Activated naive CD8-positive, alpha-beta T cell treated with anti-CD3 and anti-CD28 coated beads, Interleukin-2, amount 10 ng/mL, durations not matched to agents 7 days and 5 days (primary cell): ENCODE measurements around the gene DNAH3. TPM values are rescaled to one million over a fixed set of nuclear protein-coding genes. Genes with fewer than 3 reads are reported as not detected.
A peak's percentile ranks its signal among the peaks of the same experiment; 100 is the strongest.
"Not testable (repeated sequence)": the region's sequence is repeated elsewhere in the genome, so short reads cannot be mapped to it uniquely, and the experiment has no call there.

Experiments
- ATAC-seq: fragments of 150-1000 bp; cut with Tn5 transposase; one replicate; pipeline ENCODE4 v1.10.0; 2021; ENCODE audit warnings: low read depth, moderate library complexity
- POLR2A ChIA-PET: fragments of 350-600 bp; sonication (Branson Sonifier 250); formaldehyde crosslinking; loops from one replicate; lab custom pipeline; 2021; ENCODE audit warnings: antibody characterized with exemption; lab: Charles Lee
- DNase-seq: peaks from one replicate; pipeline ENCODE4 v3.0.0; 2021
- H3K27ac Mint-ChIP-seq: one replicate; pipeline ENCODE4 v1.8.0; 2022; ENCODE audit warnings: mild to moderate bottlenecking, mixed read lengths
- H3K27me3 Mint-ChIP-seq: one replicate; pipeline ENCODE4 v1.8.0; 2022; ENCODE audit warnings: mild to moderate bottlenecking, moderate library complexity, mixed read lengths
- H3K36me3 Mint-ChIP-seq: one replicate; pipeline ENCODE4 v1.8.0; 2021; ENCODE audit warnings: mild to moderate bottlenecking, mixed read lengths
- H3K4me1 Mint-ChIP-seq: one replicate; pipeline ENCODE4 v1.8.0; 2021; ENCODE audit warnings: mixed read lengths
- H3K4me3 Mint-ChIP-seq: one replicate; pipeline ENCODE4 v1.8.0; 2022; ENCODE audit warnings: mild to moderate bottlenecking, moderate library complexity, mixed read lengths
- H3K9me3 Mint-ChIP-seq: one replicate; pipeline ENCODE4 v1.8.0; 2021; ENCODE audit warnings: mixed read lengths
- total RNA-seq, 2 experiments: library from RNA; stranded (reverse); gene quantifications; one replicate each; pipeline ENCODE4 v1.2.3, GENCODE V29; 2021

Gene DNAH3
- total RNA-seq, 2 experiments from 2014 or later = not detected

GRCh38 chr16:20969386-20969785 is 181.3 kb downstream of the DNAH3 start:
- H3K27me3 Mint-ChIP-seq = peaks cover 7% of the 10 kb centered on the region
- DNase-seq = no peak
- POLR2A ChIA-PET = no interaction called here
- no peak overlapping the region for H3K4me3 Mint-ChIP-seq
- no peaks in the 10 kb centered on the region for H3K9me3 Mint-ChIP-seq
- H3K4me1 Mint-ChIP-seq = no peaks in the 10 kb centered on the region
- H3K27ac Mint-ChIP-seq = no peak overlapping the region
- no peak for ATAC-seq
- no peaks in the 10 kb centered on the region for H3K36me3 Mint-ChIP-seq

GRCh38 chr16:20968765-20969164 is 181.9 kb downstream of the DNAH3 start:
- POLR2A ChIA-PET = no interaction called here
- H3K27ac Mint-ChIP-seq = no peak overlapping the region
- H3K4me1 Mint-ChIP-seq = no peaks in the 10 kb centered on the region
- peaks cover 7% of the 10 kb centered on the region for H3K27me3 Mint-ChIP-seq
- DNase-seq = no peak
- ATAC-seq = no peak
- H3K4me3 Mint-ChIP-seq = no peak overlapping the region
- H3K36me3 Mint-ChIP-seq = no peaks in the 10 kb centered on the region
- no peaks in the 10 kb centered on the region for H3K9me3 Mint-ChIP-seq

GRCh38 chr16:20960899-20961298 is 189.7 kb downstream of the DNAH3 start:
- ATAC-seq (no peak), DNase-seq (no peak)
- Mint-ChIP-seq H3K4me3 (no peak overlapping the region), H3K4me1 (no peaks in the 10 kb centered on the region), H3K27me3 (peaks cover 4% of the 10 kb centered on the region), H3K27ac (no peak overlapping the region), H3K9me3 (no peaks in the 10 kb centered on the region), H3K36me3 (no peaks in the 10 kb centered on the region)
- POLR2A ChIA-PET = no interaction called here

GRCh38 chr16:20957153-20957552 is 193.5 kb downstream of the DNAH3 start:
- no peak for ATAC-seq
- Mint-ChIP-seq H3K4me3 (no peak overlapping the region), H3K27me3 (peaks cover 4% of the 10 kb centered on the region), H3K36me3 (no peaks in the 10 kb centered on the region), H3K27ac (no peak overlapping the region), H3K9me3 (no peaks in the 10 kb centered on the region), H3K4me1 (no peaks in the 10 kb centered on the region)
- POLR2A ChIA-PET = no interaction called here
- no peak for DNase-seq

- no peak overlapping the region for H3K4me3 Mint-ChIP-seq
- POLR2A ChIA-PET = no interaction called here
- no peak overlapping the region for H3K27ac Mint-ChIP-seq
- no peaks in the 10 kb centered on the region for H3K36me3 Mint-ChIP-seq
- H3K9me3 Mint-ChIP-seq = no peaks in the 10 kb centered on the region
- ATAC-seq (no peak), DNase-seq (no peak)
- H3K4me1 Mint-ChIP-seq = no peaks in the 10 kb centered on the region
- H3K27me3 Mint-ChIP-seq = peaks cover 5% of the 10 kb centered on the region
Measured at GRCh38 chr16:20956319-20956718, 194.3 kb downstream of the DNAH3 start.

GRCh38 chr16:20954574-20954973 is 196.1 kb downstream of the DNAH3 start:
- H3K27me3 Mint-ChIP-seq = peaks cover 6% of the 10 kb centered on the region
- H3K4me3 Mint-ChIP-seq = no peak overlapping the region
- H3K36me3 Mint-ChIP-seq = no peaks in the 10 kb centered on the region
- no peak overlapping the region for H3K27ac Mint-ChIP-seq
- POLR2A ChIA-PET = no interaction called here
- DNase-seq (no peak), ATAC-seq (no peak)
- H3K9me3 Mint-ChIP-seq = no peaks in the 10 kb centered on the region
- H3K4me1 Mint-ChIP-seq = no peaks in the 10 kb centered on the region

- Mint-ChIP-seq H3K36me3 (no peaks in the 10 kb centered on the region), H3K9me3 (no peaks in the 10 kb centered on the region), H3K27me3 (peaks cover 8% of the 10 kb centered on the region), H3K4me3 (no peak overlapping the region), H3K4me1 (no peaks in the 10 kb centered on the region), H3K27ac (no peak overlapping the region)
- DNase-seq (no peak), ATAC-seq (no peak)
- POLR2A ChIA-PET = interaction anchor here (0.5 kb wide), 1 partner anchor 77 kb away, joined by 4 read pairs; no protein-coding TSS in a partner anchor
Measured at GRCh38 chr16:20952139-20952920, 198.3 kb downstream of the DNAH3 start.

GRCh38 chr16:20950294-20950693 is 200.4 kb downstream of the DNAH3 start:
- H3K4me3 Mint-ChIP-seq = no peak overlapping the region
- H3K36me3 Mint-ChIP-seq = no peaks in the 10 kb centered on the region
- ATAC-seq (no peak), DNase-seq (no peak)
- H3K27me3 Mint-ChIP-seq = peaks cover 8% of the 10 kb centered on the region
- no peak overlapping the region for H3K27ac Mint-ChIP-seq
- H3K9me3 Mint-ChIP-seq = no peaks in the 10 kb centered on the region
- POLR2A ChIA-PET = no interaction called here
- H3K4me1 Mint-ChIP-seq = peaks cover 4% of the 10 kb centered on the region

GRCh38 chr16:20949660-20950059 is 201.0 kb downstream of the DNAH3 start:
- Mint-ChIP-seq H3K27me3 (peaks cover 8% of the 10 kb centered on the region), H3K9me3 (no peaks in the 10 kb centered on the region), H3K4me3 (no peak overlapping the region), H3K36me3 (no peaks in the 10 kb centered on the region), H3K27ac (no peak overlapping the region), H3K4me1 (peaks cover 9% of the 10 kb centered on the region)
- POLR2A ChIA-PET = no interaction called here
- ATAC-seq = no peak
- no peak for DNase-seq

- Mint-ChIP-seq H3K4me3 (no peak overlapping the region), H3K9me3 (no peaks in the 10 kb centered on the region), H3K27me3 (peaks cover 8% of the 10 kb centered on the region), H3K4me1 (peaks cover 18% of the 10 kb centered on the region), H3K36me3 (no peaks in the 10 kb centered on the region), H3K27ac (no peak overlapping the region)
- POLR2A ChIA-PET = no interaction called here
- ATAC-seq (no peak), DNase-seq (no peak)
Measured at GRCh38 chr16:20948444-20948843, 202.2 kb downstream of the DNAH3 start.

GRCh38 chr16:20946015-20946629 is 204.5 kb downstream of the DNAH3 start:
- Mint-ChIP-seq H3K4me3 (no peak overlapping the region), H3K27ac (no peak overlapping the region), H3K4me1 (peaks cover 26% of the 10 kb centered on the region), H3K9me3 (no peaks in the 10 kb centered on the region), H3K27me3 (peaks cover 5% of the 10 kb centered on the region), H3K36me3 (no peaks in the 10 kb centered on the region)
- POLR2A ChIA-PET = no interaction called here
- ATAC-seq (no peak), DNase-seq (no peak)

- H3K27me3 Mint-ChIP-seq, DNase-seq, H3K9me3 Mint-ChIP-seq, ATAC-seq, H3K4me3 Mint-ChIP-seq, H3K36me3 Mint-ChIP-seq, H3K27ac Mint-ChIP-seq, POLR2A ChIA-PET: not testable (repeated sequence)
- H3K4me1 Mint-ChIP-seq = peaks cover 30% of the 10 kb centered on the region
Measured at GRCh38 chr16:20945575-20945875, 205.1 kb downstream of the DNAH3 start.

GRCh38 chr16:20944861-20945574 is 205.6 kb downstream of the DNAH3 start:
- H3K9me3 Mint-ChIP-seq = no peaks in the 10 kb centered on the region
- peaks cover 2% of the 10 kb centered on the region for H3K27me3 Mint-ChIP-seq
- ATAC-seq (peak; percentile 81), DNase-seq (peak; percentile 41)
- peaks cover 30% of the 10 kb centered on the region for H3K4me1 Mint-ChIP-seq
- POLR2A ChIA-PET = interaction anchor here (1.0 to 1.5 kb wide), 2 partner anchors 34 to 44 kb away, joined by 4 to 8 read pairs; partner anchors contain the start of genes DCUN1D3 and LYRM1
- H3K27ac Mint-ChIP-seq = peak overlapping the region; percentile 71
- no peaks in the 10 kb centered on the region for H3K36me3 Mint-ChIP-seq
- no peak overlapping the region for H3K4me3 Mint-ChIP-seq

GRCh38 chr16:20942256-20942655 is 208.4 kb downstream of the DNAH3 start:
- DNase-seq = no peak
- no peak for ATAC-seq
- Mint-ChIP-seq H3K9me3 (no peaks in the 10 kb centered on the region), H3K27ac (no peak overlapping the region), H3K4me1 (peaks cover 35% of the 10 kb centered on the region), H3K4me3 (no peak overlapping the region), H3K36me3 (no peaks in the 10 kb centered on the region), H3K27me3 (no peaks in the 10 kb centered on the region)
- POLR2A ChIA-PET = no interaction called here
